HG02970 (cell line): ENCODE results near the gene MAOB.
A peak's percentile ranks its signal among the peaks of the same experiment; 100 is the strongest.
"Not testable (repeated sequence)": the region's sequence is repeated elsewhere in the genome, so short reads cannot be mapped to it uniquely, and the experiment has no call there.

ENCODE experiments used
- ATAC-seq: cut with Tn5 transposase; IDR thresholded peaks from one replicate; pipeline ENCODE4 v1.9.1; 2021; ENCODE audit warnings: mild to moderate bottlenecking, moderate library complexity, moderate number of reproducible peaks; ENCODE audit not compliant: unreplicated experiment, low FRiP score

Gene MAOB

DNA sequence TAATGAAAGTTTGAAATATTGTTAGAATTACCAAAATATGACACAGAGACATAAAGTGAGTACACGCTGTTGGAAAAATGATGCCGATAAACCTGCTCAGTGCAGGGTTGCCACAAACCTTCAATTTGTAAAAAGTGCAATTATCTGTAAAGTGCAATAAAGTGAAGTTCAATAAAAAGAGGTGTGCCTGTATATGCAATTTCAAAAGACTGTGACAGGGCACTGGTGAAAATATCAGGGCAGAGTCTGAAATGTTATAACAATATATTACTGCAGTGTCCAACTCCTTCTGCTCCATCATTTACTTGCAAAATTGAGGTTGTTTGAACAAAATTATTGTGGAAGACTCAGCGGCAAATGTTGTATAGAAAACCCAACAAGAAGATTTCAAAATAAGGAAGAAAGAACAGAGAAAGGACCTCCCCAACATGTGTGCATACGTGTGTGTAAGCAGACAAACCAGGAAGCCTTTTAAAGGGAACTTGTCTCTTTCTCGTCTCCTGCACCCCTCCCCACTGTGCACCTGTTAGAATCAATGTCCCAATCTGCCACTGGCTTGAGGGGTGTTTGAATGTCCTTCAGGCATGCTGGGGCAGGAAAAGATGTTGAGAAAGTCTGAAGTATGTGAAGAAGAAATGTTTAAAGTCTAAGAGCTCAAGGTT, 96.2 kb downstream of the MAOB start:
- no peak for ATAC-seq

DNA sequence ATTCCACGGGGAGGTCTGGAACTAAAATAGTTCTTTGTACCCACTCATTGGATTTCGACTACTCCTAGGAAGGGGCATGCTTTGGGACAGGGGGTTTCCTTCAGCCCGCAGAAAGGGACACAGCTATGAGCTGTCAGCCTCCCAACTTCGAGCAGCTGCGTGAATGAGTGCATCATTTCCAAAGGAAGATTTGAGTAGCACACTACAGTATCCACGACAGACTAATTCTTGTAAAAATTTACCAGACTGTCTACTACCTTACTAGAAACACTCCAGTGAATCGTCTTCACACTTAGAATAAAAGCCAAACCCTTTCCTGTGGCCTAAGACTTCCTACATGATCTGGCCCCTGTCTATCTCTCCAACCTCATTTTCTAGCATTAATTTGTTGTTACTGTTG, 124.2 kb downstream of the MAOB start:
- ATAC-seq, result no peak

DNA sequence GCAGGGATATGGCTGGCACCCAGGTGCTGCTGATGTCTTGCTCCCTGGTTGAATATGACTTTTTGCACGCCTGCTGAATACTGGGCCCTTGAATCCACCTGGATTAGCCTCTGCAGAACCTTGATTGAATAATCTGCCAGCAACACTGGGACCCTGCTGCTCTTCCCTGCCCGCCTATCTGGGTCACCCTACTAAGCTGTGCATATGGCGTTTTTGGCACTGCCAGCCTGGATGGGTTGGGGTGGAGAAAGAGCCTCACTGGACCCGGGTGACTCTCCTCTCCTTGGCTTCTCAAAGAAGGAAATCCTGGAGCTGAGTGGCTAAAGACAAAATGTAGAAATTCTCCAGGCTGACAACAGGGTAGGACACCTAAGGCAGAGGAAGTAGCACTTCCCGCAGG, 126.2 kb downstream of the MAOB start:
- ATAC-seq, result no peak

DNA sequence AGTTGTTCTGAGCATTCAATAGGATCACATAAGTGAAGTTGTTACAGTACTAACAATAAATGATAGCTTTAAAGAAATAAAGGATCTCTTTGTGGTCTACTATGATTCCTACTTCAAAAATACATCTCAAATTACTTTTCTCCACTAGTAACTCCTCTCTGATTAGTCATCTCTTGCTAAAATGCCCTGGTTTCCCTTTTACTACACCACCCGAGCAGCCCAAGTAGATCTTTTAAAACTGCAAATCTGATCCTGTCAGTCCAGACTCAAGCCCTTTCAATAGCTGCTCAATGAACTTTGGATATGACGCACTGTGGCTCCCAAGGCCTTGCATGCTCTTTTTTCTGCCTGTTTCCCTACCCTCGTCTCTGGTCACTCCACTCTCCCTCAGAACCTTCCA, 128.6 kb downstream of the MAOB start:
- ATAC-seq, result no peak

DNA sequence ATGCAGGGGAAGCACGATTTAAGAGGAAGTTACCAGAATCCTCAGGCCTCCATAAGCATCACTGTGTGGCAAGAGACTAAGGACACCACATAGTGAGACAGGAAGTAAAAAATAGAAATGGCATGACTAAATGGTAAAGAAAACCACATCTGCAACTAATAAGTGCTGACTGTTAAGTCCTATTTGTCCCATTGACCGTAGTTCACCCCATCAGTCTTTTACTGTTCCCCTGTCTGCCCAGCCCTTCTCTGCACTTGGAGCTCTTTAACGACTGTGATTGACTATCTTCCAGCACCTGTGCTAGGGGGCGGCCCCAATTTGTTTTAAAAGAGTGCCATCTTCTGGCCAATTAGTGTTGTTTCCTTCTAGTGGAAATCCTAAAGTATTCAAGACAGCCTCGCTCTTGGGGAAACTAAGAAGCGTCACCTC, 132.0 kb downstream of the MAOB start:
- ATAC-seq, result peak; percentile 55

DNA sequence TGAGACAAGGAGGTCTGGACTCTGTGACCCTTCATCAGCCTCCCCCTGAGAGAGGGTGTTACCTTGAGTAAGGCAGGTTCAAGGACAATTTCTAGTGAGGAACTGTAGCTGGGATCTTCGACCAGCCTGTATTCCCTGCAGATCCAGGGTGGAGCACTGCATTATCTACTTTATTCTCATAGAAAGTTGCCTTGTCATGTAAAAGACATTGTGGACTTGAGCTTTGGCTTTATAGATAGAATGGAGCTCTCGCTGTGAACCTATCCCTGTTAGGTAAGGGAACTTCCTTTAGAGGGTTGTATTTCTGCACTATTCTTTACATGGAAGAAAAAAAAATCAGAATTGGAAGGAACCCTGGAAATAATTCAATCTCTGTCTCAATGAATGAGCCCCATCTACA, 134.8 kb downstream of the MAOB start:
- no peak for ATAC-seq

DNA sequence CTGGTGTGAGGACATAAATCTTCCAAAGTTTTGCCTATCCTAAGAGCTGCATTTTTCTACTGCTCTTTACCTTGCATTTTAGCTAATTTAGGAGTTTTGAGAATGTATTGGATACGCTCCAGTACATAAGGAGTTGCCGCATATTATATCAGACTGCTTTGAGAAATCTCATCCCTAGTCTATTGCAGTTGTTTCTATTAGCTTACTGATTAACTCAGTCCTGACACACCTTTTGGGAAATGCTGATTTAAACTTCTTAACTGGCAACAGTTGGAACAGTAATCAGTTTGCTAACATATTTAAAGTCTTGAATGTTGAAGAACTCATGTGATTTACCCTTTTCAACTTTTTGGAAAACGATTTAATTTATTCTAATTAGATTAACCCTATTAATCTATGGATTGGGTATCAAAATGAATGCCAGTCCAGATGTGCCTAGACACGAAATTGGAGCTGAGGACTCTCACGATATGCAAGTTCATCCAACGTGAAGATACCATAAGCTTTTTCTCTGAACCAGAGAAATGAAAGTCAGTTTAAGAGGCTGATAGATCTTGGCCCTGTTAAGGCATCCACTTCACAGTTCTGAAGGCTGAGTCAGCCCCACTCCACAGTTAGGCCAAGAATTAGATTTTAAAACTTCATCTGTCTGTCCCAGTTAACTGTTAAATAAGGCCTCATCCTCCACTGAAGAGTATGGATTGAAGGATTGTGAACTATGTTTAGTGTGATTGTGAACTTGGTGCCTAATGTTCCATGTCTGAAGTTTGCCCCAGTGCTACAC, 136.1 kb downstream of the MAOB start:
- ATAC-seq, result no peak

DNA sequence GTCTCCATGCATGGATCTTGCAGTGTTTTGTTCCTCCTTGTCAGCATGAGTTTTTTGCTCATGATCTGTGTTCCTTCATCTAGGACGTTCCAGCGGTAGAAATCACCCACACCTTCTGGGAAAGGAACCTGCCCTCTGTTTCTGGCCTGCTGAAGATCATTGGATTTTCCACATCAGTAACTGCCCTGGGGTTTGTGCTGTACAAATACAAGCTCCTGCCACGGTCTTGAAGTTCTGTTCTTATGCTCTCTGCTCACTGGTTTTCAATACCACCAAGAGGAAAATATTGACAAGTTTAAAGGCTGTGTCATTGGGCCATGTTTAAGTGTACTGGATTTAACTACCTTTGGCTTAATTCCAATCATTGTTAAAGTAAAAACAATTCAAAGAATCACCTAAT, 138.0 kb downstream of the MAOB start:
- ATAC-seq, result no peak

DNA sequence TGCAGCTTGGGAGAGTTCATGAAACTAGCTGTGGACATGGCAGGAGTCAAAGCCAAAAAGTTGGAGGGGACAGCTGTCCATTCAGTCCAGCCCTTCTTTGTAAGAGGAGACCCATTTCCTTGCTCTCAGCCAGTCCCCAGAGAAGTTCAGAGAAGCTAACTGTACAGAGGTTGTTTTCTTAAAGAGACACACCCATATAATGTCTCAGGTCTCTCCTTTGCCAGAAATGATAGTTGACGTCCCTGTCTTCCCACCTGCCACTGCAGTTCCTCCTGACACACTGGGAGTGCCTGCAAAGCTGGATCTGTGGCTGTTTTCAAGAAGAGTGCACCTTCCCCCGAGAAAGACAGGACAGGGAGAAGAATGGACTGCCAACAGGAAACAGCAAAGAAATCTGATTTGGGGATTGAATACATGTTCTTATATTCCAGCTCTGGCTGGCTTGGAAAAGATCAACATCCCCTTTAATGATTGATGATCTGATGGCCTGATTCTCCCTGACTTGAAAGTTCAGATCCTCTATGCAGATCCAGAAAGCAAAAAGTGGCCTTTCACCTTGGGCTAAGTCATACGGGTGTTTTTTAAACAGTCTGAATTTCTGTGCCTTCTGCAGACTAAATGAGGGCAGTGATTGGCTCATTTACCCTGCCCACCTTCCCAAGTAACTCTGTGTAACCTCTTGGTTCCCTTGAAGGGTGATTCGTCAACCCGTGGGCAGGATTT, 139.0 kb downstream of the MAOB start:
- ATAC-seq, result no peak

DNA sequence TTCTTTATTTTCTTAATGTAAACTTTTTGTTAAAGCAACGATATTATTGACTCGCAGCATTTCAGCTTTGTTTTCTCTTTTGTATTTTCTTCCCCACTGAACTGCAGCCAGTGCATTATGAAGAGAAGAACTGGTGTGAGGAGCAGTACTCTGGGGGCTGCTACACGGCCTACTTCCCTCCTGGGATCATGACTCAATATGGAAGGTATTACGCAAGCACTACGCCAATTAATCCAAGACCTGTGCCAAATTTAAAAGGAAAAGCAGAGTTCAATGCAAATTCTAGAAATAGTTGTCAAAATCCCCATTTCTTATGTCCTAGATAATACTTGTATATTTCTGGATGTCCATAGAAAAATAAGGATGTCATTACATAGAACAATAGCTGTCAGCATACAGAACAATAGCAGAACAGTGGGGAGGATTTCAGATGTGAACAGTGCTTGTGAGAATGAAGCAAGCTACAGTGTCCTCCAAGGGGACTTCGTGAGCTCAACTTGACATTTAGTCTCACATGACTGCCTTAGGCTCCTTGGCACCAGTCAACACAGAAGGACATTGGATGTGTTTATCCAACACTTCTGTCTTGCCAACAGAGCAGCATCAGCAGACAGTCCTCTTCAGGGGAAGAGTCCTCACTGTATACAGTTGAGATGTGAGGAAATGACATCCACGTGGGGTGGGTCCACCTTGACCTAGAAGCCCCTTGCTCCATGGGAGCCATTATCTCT, 140.2 kb downstream of the MAOB start:
- ATAC-seq, result no peak

DNA sequence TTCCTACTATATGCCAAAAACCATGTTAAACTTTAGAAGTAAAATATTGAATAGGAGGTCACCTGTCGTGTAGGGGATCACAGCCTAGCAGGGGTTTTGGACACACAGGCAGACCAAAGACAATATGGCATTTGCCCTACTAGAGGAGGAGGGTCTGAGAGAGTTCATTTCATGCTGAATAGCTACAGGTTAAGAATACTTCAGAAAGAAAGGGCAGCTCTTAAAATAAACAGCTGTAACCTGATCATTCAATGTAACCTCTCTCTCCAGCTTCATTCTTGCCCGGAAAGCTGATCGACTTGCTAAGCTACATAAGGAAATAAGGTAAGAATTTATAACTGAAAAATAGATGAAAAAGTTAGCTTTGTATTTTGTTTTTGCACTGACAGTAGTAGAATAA, 146.3 kb downstream of the MAOB start:
- ATAC-seq, result no peak

DNA sequence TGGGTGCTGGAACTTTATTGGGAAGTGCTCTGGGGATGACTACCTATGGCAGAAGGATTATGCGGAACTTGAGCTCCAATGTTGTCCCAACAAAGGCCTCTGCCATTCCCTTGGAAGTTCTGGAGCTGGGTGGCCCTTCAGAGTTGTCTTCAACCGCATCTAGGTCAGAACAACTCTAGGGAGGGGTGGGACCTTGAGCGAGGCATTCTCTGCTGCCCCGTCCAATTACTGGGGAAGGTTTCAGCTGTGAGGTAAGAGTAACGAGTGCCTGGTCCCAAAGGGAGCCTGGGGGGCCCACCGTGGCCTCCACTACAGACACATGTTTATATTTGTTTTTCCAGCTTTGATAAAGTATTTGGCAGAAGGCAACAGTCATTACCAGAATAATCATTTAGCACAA, 146.7 kb downstream of the MAOB start:
- no peak for ATAC-seq

DNA sequence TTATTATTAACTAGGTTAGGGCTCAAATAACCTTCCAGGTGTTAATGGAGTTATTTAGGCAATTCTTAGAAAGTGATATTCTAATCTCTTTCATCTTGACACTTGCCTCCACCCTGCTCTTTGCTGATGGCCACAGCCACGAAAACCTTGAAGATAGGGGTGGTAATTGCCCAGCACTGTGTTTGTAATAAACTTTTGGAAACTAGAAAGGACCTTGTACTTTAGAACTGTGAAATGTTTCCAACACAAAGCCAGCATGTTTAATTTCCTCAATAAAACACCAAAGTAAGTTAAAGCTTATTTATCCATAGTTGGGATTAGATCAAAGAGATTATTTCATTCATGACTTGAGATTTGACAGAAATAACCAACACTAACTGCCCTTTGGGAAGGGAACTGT, 147.8 kb downstream of the MAOB start:
- no peak for ATAC-seq

DNA sequence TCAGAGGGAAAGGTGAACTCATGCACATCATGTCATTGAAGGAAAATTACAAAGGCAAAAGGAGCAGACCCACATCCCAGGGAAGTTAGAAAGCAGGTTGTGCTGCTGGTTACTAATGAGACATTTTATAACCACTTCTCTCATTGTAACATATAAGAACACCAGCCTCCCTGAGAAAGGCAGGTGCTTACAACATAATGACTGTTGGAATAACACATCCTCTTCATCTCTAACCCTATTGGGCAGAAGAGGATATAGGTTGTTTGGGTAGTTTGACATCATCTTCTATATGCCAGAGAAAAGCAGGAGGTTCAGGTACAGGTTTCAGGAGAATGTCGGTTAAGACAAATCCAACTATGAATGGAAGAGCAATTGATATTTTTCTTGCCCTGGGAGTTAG, 148.6 kb downstream of the MAOB start:
- no peak for ATAC-seq

DNA sequence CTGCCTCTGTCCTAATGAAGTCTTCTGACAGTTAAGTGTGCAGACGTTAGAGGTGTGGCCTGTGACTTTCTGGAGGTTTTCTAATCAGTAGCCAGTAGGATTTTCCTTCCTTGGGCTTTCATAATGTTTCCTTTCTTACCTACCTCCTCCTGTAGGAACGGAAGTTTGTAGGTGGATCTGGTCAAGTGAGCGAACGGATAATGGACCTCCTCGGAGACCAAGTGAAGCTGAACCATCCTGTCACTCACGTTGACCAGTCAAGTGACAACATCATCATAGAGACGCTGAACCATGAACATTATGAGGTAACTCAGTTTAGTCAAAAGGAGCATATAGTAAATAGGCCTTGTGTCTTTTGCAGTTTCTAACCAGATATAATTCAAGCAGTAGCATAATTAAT, 151.2 kb downstream of the MAOB start:
- no peak for ATAC-seq

DNA sequence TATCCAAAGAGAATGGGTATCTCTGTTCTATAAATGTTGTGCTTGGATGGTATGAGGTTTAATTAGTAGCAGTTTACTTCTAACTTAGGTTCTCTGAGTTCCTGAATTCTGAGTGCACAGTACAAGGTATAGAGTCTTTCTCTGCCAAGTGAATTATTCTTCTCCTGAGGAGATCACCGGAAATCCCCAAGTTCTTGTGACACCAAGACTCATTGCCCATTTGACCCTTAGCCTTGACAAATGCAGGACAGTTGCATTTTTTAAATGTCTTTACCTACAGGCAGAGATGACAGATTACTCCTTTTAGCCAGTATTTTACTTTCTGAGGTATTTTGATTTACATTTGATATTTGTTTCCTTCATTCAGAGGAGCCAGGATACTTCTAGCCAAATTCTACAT, 153.3 kb downstream of the MAOB start:
- no peak for ATAC-seq

DNA sequence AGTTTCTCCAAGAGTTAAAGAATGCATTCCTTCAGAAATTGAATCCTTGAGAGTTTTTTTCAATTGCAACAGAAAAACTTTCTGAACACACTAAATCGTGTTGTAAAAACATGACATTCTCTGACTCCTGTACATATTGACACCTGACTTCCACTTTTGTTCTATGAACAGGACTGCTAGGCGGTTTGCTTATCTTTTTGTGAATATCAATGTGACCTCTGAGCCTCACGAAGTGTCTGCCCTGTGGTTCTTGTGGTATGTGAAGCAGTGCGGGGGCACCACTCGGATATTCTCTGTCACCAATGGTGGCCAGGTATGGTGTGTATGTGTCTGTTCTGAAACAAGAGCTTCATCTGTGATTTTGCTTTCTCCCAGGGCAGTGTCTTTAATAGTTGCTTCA, 154.2 kb downstream of the MAOB start:
- ATAC-seq, result no peak

DNA sequence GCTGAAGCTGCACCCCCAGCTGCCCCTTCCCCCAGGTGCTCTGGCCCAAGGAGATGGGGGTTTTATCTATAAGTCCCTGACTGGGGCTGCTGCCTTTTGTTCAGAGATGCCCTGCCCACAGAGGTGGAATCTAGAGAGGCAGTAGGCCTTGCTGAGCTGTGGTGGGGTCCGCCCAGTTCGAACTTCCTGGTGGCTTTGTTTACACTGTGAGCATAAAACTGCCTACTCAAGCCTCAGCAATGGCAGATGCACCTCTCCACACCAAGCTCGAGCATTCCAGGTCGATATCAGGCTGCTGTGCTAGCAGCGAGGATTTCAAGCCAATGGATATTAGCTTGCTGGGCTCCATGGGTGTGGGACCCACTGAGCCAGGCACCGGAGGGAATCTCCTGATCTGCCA, 155.0 kb downstream of the MAOB start:
- ATAC-seq, result not testable (repeated sequence)

DNA sequence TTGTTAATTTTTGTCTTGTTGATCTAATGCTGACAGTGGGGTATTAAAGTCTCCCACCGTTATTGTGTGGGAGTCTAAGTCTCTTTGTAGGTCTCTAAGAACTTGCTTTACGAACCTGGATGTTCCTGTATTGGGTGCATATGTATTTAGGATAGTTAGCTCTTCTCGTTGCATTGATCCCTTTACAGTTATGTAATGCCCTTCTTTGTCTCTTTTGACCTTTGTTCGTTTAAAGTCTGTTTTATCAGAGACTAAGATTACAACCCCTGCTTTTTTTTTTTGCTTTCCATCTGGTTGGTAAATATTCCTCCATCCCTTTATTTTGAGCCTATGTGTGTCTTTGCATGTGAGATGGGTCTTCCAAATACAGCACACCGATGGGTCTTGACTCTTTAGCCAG, 157.0 kb downstream of the MAOB start:
- ATAC-seq, result not testable (repeated sequence)

DNA sequence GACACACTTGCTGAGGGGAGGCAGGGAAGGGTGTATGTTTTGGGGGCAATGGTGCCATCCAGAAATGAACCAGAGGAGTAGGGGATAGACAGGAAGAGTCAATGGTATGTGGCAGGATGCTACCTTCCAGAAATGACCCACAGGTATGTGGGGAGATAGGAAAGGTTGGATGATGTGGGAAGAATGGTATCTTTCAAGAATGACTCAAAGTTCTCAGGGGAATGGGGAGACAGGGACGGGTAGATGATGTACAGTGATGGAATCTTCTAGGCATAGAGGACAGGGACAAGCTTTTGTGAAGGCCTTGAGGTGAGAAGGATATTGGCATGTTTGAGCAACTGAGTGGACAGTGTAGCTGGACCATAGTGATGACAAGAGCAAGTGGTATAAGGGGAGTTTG, 161.3 kb downstream of the MAOB start:
- ATAC-seq, result no peak

DNA sequence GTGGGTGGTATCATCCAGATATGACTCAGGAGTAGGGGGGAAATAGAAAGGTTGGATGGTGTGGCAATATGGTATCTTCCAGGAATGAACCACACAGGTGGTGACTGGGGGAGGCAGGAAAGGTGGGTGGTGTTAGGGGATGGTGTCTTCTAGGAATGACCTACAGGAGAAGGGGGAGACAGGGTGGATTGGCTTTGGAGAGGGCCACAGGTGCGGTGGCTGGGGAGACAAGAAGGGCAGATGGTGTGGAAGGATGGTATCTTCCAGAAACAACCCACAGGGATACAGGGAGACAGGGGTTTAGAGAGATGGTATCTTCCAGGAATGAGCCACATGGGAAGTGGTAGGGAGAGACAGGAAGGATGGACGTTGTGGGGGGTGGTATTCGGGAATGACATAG, 162.2 kb downstream of the MAOB start:
- ATAC-seq, result no peak
